PC-3 (cell line): ENCODE results near the gene CCL7.

Source experiments
- EZH2 ChIP-seq: fragments of 300-600 bp; sonication (generic); IDR thresholded peaks from one replicate; pipeline ENCODE4 v1.6.1; 2017; ENCODE audit warnings: antibody characterized with exemption, mild to moderate bottlenecking, low read length; ENCODE audit not compliant: unreplicated experiment
- EZH2phosphoT487 ChIP-seq: fragments of 300-600 bp; sonication (generic); IDR thresholded peaks from 2 replicates; pipeline ENCODE4 v1.6.1; 2018; ENCODE audit warnings: mild to moderate bottlenecking, antibody characterized with exemption, low read length, borderline replicate concordance
- TF ChIP-seq, protein P1 (sequence below): fragments of 300-600 bp; sonication (generic); conservative IDR thresholded peaks from 2 replicates; pipeline ENCODE4 v1.5.1; 2017; ENCODE audit warnings: antibody characterized with exemption, low read depth, mild to moderate bottlenecking, low read length

DNA sequence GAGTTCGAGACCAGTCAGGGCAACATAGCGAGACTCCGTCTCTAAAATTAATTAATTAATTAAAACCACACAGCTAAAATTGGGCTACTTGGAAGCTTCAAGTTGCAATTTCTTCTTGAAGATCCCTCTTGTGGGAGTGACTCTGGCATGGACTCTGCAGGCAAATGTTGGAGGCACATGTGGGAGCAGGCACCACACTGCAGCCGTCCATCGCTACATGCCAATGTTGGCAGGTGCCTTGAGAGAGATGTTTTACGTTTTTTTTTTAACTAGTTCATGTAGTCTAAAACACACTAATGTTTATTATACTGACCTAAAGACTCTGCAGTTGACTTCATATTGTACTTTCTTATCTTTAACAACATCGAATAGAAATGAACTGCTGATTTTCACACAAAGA lies 41.3 kb downstream of the CCL7 start:
- TF ChIP-seq, protein P1, sequence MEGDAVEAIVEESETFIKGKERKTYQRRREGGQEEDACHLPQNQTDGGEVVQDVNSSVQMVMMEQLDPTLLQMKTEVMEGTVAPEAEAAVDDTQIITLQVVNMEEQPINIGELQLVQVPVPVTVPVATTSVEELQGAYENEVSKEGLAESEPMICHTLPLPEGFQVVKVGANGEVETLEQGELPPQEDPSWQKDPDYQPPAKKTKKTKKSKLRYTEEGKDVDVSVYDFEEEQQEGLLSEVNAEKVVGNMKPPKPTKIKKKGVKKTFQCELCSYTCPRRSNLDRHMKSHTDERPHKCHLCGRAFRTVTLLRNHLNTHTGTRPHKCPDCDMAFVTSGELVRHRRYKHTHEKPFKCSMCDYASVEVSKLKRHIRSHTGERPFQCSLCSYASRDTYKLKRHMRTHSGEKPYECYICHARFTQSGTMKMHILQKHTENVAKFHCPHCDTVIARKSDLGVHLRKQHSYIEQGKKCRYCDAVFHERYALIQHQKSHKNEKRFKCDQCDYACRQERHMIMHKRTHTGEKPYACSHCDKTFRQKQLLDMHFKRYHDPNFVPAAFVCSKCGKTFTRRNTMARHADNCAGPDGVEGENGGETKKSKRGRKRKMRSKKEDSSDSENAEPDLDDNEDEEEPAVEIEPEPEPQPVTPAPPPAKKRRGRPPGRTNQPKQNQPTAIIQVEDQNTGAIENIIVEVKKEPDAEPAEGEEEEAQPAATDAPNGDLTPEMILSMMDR = no peak
- TF ChIP-seq EZH2phosphoT487 = no peak
- no peak for TF ChIP-seq EZH2
